HG03378 (cell line): Measurements from ENCODE around the gene AGK.
"Not testable (repeated sequence)": the region's sequence is repeated elsewhere in the genome, so short reads cannot be mapped to it uniquely, and the experiment has no call there.

Source experiments
- ATAC-seq: cut with Tn5 transposase; IDR thresholded peaks from one replicate; pipeline ENCODE4 v1.9.1; 2021; ENCODE audit warnings: mild to moderate bottlenecking, moderate library complexity; ENCODE audit not compliant: unreplicated experiment

Gene AGK

DNA sequence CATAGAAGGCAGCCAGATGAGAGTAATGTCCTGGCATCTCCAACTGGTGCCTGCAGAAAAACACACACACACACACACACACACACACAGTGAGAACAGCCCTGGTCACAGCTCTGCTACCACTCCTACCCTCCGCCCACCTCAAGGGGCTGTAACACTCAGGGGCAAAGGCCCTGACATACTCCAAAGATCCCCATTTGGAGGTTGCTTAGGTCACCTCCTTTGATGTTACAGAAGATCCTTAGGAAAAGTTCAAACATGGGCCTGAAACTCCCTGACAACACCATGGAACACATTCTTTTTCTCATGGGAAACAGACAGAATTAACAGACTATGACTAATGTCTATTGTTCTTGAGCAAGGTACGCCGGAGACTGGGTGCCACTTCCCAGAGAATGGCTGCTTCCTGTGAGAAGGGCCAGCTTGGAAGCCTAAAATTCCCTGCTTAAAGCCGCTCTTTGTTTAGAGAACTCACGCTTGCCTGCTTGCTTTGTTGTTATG is 123.0 kb downstream of the AGK start:
- ATAC-seq, result no peak

DNA sequence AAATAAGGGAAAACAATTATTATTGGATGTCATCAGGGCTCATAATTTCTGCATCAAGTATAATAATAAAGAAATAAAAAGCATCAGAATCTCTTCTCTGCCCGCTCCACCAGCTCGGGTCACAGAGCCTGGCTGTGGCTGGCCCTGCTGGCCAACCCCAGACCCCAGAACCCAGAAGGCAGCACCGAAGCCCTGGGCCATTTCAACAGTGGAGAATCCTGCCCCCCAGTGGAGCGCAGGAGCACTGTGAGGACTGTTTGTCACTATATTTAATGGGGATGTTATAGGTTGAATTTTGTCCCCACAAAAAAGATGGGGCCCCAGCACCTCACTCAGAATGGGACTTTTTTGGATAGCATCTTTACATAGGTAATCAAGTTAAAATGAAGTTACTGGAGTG is 123.5 kb downstream of the AGK start:
- ATAC-seq, result no peak

DNA sequence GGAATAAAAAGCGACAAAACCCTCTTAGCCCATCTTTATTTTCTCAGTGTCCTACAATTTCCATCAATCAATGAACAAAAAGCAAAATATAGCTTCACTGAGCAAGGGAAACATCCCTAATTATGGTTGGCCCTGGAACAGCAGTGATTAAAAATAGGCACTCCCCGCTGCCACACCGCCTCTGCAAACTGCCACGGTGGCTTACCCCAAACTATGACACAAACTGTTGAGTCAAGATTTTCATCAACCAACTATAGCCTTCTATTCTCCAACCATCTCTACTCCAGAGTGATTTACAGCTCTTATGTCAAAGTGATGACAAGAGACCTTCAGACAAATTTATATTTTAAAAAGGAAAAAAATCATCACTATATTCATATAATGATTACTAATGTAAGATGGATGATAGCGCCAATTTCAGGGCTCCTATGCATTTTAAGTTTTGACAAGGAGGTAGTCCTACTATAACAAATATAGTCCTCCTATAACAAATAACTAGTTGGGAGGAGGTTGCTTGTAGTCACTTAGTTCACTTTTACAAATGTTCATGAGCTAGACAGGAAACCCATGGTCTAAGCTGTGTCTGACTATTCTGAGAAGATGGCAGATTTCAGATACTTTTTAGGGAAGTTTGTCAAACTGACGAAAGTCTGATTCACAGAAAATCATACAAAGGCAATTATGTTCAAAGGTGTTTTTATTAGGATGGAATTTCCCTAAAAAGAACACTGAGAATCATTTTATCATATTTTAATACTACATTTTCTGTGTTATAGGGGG is 124.4 kb downstream of the AGK start:
- ATAC-seq, result no peak

DNA sequence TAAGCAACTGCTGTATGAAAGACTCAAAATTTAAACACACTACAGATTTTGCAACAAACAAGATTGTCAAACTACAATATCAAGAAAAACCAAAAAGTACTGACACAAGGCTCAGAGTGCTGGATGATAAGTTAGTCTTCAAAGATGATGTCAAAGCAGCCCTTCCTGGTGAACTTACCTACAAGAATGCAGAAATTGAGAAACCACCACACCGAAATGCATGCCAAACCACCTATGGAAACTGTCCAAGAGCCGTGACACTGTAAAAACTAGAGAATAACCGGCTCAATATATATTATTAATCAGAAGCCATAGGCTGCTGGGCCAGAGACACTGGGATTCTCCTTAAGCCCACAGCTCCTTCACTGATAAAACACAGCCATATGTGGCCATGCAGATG is 125.4 kb downstream of the AGK start:
- ATAC-seq, result no peak

DNA sequence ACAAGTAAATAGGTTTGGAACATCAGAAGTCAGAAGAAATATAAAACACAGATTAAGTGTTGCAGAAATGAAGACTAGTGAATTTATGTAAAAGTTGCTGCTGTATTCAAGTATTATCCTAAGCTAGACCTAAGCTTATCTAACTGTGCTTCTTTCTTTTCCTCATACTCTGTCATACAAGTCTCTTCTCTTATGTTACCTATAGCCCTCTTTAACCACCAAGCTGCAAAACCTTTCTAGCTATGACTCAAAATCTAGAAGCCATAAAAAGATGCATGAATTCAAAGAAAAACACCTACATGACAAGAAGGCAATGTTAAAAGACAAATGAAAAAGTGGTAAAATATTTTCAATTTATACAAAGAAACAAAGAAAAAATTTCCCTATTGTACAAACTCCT is 127.8 kb downstream of the AGK start:
- ATAC-seq, result peak; percentile 71

DNA sequence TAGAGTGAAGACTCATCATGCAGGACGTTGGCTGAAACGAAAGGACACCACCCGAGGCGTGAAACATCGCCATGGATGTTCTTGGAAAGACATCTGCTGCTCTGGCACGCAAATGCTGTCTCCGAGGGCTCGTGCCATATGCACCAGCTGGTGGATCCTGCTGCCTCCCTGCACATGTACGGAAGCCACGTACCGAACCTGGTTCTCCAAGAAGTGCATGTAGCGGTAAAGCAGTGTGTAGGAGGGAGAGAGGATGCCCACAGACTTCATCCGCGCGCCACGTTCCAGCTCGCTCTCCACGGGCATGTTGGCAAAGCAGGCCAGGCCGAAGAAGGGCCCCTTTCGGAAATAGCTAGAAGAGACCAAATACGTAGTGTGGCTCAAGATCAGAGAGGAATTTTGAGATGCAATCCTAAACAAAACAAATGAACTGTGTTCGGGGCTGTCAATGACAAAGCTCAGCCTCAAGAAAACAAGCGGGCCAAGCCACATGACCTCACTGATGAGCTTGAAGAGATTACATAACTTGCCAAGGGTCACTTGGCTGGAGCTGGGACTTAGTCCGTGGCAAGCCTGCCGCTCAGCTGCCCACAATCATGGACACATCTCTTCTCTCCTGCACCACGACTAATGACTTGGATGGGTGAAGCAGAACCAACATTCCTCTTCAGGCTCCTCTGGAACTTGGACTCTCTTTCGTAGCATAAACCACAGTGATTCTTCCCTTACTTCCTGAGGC is 134.2 kb downstream of the AGK start:
- no peak for ATAC-seq

DNA sequence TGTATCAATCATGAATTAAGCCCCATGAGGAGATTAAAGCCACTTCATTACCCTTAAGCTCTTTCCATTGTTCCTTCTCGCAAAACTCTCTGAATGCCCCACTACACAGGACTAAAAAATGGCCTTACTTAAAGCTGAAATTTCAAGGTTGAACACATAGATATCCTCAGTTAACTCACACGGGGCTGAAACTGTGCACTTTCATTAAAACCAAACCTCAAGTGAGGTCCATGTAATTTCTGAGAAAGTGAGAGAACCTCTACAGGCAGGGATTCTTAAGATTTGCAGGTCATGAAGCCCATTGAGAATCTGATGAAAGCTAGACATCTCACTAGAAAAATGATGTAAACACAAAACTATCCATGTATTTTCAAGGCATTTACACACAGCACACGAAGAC is 134.9 kb downstream of the AGK start:
- ATAC-seq, result no peak

DNA sequence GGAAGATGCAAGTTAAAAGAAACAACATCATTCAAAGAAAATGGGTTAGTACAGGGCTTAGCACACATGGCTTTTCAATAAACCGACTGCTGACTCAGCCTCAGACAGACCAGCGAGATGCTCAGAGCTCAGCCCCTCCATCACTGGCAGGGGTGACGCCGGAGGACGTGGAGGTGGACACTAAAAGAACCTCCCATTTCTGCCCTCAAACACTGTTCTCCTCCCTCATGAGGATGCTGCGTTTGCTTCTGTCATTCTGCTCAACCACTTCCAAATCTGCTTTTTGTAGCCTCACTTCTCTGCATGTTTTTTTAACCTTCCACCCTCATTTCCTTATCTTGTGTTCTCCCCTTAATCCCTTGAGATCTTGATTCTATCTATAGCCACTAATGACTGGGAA is 135.5 kb downstream of the AGK start:
- ATAC-seq, result no peak

DNA sequence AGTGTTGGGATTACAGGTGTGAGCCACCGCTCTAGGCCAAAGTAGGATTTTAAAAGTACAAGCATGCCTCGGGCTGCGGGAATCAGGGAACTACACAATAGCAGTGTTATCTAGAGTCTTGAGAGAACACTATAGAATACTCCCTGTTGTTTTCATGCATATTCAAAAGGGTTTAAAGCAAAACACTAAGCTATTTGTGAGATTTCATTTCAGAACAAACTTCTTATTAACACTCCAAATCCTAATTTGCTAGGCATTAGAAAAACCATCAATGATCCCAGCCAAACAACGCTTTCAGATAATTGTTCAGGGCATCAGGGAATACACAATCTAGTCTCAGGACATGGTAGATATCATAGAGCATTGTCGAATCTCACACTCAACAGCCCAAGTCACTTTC is 136.8 kb downstream of the AGK start:
- no peak for ATAC-seq

DNA sequence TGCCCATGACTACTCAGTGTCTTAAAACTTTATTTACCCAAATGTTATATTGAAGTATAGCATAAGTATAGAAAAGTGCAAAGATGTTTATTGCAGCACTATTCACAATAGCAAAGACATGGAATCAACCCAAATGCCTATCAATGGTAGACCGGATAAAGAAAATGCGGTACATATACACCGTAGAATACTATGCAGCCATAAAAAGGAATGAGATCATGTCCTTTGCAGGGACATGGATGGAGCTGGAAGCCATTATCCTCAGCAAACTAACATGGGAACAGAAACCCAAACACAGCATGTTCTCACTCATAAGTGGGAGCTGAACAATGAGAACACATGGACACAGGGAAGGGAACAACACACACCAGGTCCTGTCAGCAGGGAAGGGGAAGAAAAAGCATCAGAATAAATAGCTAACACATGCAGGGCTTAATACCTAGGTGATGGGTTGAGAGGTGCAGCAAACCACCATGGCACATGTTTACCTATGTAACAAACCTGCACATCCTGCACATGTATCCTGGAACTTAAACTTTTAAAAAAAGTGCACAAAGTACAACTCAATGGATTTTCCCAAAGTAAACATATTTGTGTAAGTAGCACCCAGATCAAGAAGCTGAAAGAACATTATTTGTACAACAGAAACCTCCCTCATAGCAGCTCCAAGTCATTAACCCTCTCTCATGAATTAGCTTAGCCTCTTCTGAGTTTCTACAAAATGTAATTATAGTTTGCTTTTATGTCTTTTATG is 138.0 kb downstream of the AGK start:
- not testable (repeated sequence) for ATAC-seq

DNA sequence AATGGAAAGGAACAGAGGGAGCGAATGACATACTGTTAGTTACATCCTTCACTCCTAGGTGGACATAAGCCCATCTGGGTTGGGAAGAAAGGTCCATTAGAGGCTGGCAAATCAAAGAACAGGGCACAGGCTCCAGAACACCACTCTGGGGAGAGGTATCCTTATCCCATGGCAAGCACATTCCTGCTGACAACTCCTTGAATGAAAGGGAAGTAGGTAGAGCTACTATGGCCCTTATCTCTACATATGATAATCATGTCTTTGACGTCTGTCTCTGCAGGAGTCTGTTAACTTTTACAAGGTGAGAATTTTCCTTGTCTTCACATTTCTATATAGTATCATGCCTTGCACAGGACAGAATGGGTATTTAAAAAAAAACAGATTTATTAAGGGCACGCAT is 140.3 kb downstream of the AGK start:
- ATAC-seq, result no peak

DNA sequence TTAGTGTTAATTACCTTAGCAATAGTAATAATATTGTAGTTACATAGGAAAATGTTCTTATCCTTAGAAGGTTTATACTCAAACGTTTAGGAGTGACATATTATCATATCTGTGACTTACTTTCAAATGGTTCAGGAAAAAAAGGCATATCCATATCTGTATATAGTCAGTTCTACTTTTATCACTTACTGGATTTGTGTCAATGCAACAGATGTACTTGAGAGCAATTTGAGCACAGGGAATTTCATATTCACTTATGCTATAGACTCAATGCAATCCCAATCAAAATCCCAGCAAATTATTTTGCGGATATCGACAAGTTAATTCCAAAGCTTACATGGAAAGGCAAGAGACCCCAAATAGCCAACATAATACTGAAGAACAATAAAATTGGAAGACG is 140.8 kb downstream of the AGK start:
- ATAC-seq, result no peak

DNA sequence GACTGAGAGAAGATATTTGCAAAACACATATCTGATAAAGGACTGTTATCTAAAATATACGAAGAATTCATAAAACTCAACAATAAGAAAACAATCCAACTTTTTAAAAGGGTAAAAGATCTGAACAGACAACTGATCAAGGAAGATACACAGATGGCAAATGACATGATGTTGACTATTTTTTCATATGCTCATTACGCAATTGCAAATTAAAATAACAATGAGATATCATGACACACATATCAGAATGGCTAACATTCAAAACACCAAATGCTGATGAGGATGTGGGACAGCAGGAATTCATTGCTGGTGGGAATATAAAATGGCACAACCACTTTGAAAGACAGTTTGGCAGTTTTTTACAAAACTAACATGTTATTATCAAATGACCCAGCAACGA is 141.9 kb downstream of the AGK start:
- no peak for ATAC-seq

DNA sequence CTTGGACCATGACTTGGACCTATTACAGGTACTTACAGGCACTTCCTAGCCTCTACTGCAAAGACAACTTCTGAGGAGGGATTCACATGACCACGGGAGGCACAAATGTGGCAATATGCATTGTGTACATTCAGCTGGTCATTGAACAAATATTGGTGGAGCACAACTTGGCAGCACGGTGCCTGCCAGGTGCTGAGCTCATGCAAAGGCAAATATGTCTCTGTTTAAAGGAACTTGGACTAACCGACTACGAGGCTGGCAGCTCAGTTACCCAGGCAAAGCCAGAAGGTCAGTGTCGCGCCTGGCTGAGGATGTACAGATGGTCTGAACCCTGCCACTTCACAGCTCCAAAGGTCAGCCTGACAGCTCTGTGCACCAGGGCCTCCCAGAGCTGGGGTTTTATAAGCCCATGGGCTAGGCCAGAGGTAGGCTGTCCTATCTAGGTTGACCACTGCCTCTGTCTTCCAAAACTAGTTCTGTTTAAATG is 144.6 kb downstream of the AGK start:
- no peak for ATAC-seq

DNA sequence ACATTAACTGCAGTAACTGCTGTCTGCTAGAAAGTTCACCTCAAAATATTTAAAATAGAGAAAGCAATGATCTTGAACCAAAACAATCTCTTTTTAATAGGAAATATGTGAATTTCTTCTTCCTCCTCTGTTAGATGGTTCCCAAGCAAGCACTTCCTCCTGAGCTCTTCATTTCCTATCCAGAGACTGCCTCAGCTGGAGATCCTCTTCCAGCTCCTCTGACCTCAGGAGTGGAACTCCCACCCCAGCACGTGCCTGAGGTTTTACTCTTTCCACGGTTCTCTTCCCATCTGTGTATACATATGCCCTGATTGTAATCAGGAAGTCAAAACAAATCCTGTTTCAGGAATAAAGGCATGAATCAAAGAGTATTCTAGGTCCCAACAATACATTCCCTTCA is 145.1 kb downstream of the AGK start:
- no peak for ATAC-seq

DNA sequence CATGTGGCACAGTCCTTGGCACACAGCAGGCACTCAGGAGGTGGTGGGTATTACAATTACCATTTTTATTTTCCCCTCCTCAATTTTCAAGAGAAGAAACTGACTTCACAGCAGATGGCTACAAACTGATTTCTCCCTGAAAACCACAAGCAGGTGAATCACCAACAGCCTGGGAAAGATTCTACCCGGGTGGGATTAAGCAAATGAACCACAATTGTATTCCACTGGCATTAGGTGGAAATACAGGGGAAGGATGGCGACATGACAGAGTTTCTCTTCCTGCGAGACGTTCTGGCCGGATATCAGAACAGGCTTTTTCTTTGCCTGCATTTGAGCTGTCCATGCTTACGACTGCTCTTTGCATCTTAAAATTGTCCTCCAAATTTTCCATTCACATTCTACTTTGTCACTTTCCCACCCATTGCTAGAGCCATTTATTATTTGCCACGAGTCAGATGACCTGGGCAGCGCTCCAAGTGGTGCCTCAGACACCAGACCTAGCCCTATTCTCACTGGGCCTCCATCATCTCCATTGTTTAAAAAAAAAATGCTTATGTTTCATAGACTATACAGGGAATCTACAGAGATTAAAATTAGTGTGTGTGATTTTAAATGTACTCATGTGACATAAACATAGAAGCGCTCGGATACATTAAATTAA is 146.1 kb downstream of the AGK start:
- ATAC-seq, result no peak

DNA sequence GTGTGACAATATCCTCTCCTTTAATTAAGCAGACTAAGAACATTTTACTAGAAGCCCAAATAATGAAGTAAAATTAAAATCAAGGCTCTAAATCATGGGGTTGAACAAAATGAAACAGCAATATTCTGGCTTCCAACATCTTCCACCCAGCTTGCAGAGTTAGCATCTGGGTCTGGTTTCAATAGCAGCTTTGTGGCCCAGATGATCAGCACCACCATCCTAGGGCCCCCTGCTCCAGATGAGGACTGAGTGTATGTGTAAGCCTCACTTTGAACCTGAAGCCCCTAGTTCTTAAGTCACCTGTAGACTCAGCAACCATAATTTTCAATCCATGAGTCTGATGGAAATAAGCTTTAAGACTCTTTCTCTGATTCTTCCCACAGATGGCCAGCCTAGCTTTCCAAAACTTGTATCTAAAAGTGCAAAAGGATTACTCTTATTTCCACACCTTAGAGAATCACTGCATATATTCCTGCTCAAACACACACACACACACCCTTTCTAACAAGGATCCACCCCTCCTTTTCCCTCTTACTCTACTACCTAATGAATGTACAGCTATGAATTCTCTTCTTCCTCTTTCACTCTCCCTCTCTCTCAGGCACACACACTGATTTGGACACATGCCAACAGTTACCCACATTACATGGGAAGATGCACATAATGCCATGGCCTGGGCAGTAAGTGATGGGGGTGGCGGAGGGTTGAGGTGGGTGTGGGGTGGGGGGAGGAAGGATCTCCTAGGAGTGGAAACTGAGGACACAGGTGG is 147.2 kb downstream of the AGK start:
- no peak for ATAC-seq

DNA sequence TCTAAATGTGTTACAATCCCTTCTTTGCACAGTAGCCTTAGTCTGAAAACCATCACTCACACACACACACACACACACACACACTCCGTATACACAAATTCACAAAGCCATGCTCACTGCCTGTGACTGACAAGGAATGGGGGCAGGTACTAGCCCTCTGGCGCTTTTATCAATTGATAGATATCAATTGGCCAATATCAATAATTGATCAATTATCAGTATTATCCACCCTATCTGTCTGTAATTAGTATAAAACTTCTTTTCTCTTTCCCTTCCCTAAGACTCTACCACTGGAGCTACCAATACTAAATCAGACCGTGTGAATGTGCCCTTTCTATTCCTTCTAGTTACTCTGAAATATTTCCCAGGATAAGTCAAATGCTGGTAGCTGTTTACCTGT is 148.7 kb downstream of the AGK start:
- ATAC-seq, result no peak

DNA sequence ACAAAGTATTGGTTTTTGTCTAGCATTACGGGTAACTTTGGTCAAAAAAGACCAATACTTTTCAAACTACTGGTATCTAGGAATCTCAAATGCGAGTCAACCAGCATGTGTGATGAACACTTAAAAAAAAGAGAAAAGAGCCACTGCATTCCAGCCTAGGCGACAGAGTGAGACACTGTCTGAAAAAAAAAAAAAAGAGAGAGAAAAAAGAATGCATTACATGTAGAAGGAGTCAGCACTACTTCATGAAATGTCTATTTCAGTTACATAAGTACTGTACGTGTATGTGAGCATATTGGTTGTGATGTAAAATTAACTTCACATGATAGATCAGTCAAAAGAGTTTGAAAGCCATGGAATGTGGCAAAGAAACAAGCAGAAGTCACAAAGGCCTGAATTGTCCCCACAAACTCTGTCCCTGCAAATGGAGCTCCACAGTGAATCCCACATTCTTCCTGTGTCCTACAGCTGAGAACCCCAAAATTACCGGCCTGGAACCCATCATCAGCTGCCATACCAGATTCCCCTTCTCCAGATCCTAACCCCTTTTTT is 149.2 kb downstream of the AGK start:
- ATAC-seq, result no peak

DNA sequence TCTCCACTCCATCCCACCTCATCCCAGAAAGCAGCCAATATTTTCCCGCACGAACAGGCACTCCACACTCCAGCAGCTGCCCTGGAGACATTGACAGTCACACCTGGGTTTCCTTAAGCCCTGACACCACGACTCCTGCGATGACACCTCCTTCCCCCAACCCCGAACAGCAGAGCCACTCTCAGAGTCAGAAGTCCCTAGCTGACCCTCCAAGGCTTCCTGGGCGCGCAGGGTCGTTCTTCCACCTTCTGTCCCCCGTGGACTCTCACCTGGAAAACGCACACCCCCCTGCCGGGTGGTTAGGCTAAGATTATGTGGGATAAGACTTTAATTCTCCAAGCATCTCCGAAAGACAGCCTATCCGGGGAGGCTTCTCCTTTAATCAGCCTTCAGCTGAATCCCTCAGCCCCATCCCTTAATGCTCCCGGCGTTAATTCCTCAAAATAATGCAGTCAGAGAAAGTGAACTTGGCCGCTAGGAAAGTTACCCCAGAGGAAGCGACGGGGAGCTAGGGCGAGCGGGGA is 149.7 kb downstream of the AGK start:
- no peak for ATAC-seq
